GM12892 (cell line): Measurements from ENCODE around the gene DNAJC22.

Experiments
- POLR2A ChIP-seq: IDR thresholded peaks from 2 replicates; pipeline ENCODE4 v1.6.1; 2011; ENCODE audit warnings: low read depth, low read length, control low read depth
- POLR2AphosphoS5 ChIP-seq: IDR thresholded peaks from 2 replicates; pipeline ENCODE4 v1.6.1; 2011; ENCODE audit warnings: low read depth, low read length, control low read depth
- TAF1 ChIP-seq: IDR thresholded peaks from 2 replicates; pipeline ENCODE4 v1.6.1; 2011; ENCODE audit warnings: low read depth, mild to moderate bottlenecking, control low read depth, low read length, borderline replicate concordance

DNA sequence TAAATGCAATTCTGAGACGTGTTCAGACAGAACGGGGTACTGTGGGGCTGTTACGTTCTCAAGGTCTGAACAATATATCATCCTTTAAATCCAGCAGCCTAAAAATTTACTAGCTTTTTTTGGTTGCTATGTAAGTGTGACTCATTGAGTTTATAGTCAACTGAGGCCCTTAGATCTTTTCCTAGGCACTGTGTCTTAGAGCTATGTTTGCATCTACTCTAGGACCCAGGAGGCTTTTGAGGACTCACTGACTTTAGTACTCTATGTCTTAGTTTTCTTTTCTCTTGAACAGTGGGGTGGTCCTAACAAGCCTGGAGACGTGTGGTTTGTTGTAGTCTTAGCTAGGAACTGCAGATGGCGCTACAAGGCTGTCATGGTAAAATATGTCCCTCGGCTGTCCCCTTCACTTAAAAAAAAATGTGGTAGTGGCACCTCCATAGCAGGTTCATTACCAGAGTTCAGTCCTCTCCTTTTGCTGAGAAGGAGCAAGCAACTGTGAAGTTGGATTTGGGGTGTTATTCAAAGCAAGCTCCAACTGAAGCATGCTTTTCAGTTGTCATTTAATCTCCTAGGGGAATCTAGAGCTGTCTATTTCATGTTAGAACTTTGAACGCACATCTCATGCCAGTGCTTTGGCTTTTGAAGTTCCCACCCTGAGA is 11.9 kb downstream of the DNAJC22 start:
- TF ChIP-seq POLR2A: no peak
- TF ChIP-seq POLR2AphosphoS5: no peak
- TF ChIP-seq TAF1: no peak
